IMR-90 (cell line): ENCODE measurements around the gene KLHL29.

Experiments
- CEBPB ChIP-seq: IDR thresholded peaks from 2 replicates; pipeline ENCODE4 v1.6.1; 2012; ENCODE audit warnings: low read depth, low read length, improper control_type of control experiment
- TF ChIP-seq, protein P1 (sequence below): conservative IDR thresholded peaks from 2 replicates; pipeline ENCODE4 v1.5.1; 2012; ENCODE audit warnings: mild to moderate bottlenecking, low read depth, low read length, improper control_type of control experiment
- TF ChIP-seq, protein P2 (sequence below): fragments of 150-350 bp; IDR thresholded peaks from 2 replicates; pipeline ENCODE4 v1.6.1; 2017; ENCODE audit warnings: mild to moderate bottlenecking, antibody characterized with exemption, low read length, low read depth

DNA sequence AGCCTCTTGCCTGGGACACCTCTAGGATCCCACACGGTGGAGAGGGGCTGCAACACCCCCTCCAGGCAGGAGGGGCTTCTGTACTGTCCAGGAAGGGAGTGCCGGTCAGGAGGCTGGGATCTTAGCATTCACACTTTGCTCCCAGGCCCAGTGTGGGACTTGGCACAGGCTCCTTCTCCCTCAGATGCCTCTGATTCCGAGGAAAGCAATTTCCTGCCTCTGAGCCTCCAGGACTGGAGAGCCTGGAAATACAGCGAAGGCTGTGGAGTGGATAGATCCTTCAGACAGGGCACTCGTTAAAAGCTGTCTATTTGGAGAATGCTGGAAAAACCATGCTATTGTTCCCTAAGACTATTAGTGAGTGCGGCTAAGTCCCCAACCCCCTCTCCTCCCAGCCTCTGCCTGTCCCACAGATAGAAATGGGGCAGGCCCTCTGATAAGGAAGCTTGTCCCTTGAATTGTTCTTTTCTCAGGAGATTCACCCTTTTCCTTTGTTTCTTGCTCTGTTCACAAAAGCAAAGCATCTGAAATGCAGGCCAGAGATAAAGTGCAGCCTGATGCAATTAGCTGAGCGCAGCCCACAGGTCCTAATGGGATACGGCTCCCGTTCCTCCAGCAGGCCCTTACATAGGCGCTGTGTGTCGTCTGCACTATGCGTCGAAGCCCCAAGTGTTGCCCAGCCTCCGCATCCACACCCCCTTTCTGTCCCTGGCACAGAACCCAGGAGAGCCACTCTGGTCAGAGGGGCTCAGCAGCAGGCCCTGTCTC lies 252.2 kb downstream of the KLHL29 start:
- TF ChIP-seq, protein P1, sequence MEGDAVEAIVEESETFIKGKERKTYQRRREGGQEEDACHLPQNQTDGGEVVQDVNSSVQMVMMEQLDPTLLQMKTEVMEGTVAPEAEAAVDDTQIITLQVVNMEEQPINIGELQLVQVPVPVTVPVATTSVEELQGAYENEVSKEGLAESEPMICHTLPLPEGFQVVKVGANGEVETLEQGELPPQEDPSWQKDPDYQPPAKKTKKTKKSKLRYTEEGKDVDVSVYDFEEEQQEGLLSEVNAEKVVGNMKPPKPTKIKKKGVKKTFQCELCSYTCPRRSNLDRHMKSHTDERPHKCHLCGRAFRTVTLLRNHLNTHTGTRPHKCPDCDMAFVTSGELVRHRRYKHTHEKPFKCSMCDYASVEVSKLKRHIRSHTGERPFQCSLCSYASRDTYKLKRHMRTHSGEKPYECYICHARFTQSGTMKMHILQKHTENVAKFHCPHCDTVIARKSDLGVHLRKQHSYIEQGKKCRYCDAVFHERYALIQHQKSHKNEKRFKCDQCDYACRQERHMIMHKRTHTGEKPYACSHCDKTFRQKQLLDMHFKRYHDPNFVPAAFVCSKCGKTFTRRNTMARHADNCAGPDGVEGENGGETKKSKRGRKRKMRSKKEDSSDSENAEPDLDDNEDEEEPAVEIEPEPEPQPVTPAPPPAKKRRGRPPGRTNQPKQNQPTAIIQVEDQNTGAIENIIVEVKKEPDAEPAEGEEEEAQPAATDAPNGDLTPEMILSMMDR = no peak
- TF ChIP-seq CEBPB = no peak
- TF ChIP-seq, protein P2, sequence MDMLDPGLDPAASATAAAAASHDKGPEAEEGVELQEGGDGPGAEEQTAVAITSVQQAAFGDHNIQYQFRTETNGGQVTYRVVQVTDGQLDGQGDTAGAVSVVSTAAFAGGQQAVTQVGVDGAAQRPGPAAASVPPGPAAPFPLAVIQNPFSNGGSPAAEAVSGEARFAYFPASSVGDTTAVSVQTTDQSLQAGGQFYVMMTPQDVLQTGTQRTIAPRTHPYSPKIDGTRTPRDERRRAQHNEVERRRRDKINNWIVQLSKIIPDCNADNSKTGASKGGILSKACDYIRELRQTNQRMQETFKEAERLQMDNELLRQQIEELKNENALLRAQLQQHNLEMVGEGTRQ = no peak
